Lung microvascular endothelial cell (primary cell): ENCODE measurements around the gene RNF5. TPM values are rescaled to one million over a fixed set of nuclear protein-coding genes. Genes with fewer than 3 reads are reported as not detected.
A peak's percentile ranks its signal among the peaks of the same experiment; 100 is the strongest.
"Not testable (repeated sequence)": the region's sequence is repeated elsewhere in the genome, so short reads cannot be mapped to it uniquely, and the experiment has no call there.

Experiments
- DNase-seq, 2 donors: peaks; one replicate each; pipeline versions ENCODE4 v3.0.0 to v3.0.0-alpha.2; 2010; ENCODE audit warnings: low read depth in 2 of 2
- total RNA-seq: library from RNA; depleted of rRNA; stranded (reverse); fragments of >200 nt; gene quantifications from 2 replicates; pipeline ENCODE4 v1.2.1, GENCODE V29; 2014

The RNF5 gene
- total RNA-seq = 38.6 and 57.1 TPM in 2 replicates

GRCh38 chr6:32177788-32178546 is at the start of gene RNF5:
RNF5 (plus strand) TSS chr6:32178405; CDS start chr6:32178512, 107 bp downstream.
- peak; percentile 100 for DNase-seq

- DNase-seq = no peak
Observed at GRCh38 chr6:32128751-32129296, 49.4 kb upstream of the RNF5 start.

- no peak for DNase-seq
Observed at GRCh38 chr6:32129297-32130088, 48.7 kb upstream of the RNF5 start.

GRCh38 chr6:32131439-32131948 is 46.7 kb upstream of the RNF5 start:
- DNase-seq = no peak

GRCh38 chr6:32132110-32132509 is 46.1 kb upstream of the RNF5 start:
- no peak for DNase-seq

- DNase-seq = no peak
Observed at GRCh38 chr6:32133786-32134185, 44.4 kb upstream of the RNF5 start.

GRCh38 chr6:32137454-32137853 is 40.8 kb upstream of the RNF5 start:
- DNase-seq = no peak

GRCh38 chr6:32139590-32139989 is 38.6 kb upstream of the RNF5 start:
- DNase-seq = no peak

GRCh38 chr6:32140420-32141046 is 37.7 kb upstream of the RNF5 start:
- DNase-seq = no peak

GRCh38 chr6:32144238-32144637 is 34.0 kb upstream of the RNF5 start:
- not testable (repeated sequence) for DNase-seq

- no peak for DNase-seq
Observed at GRCh38 chr6:32146287-32146686, 31.9 kb upstream of the RNF5 start.

GRCh38 chr6:32146687-32147086 is 31.5 kb upstream of the RNF5 start:
- DNase-seq = no peak

GRCh38 chr6:32147401-32148132 is 30.6 kb upstream of the RNF5 start:
- DNase-seq = no peak

- peak; percentile 65 for DNase-seq
Observed at GRCh38 chr6:32148289-32149091, 29.7 kb upstream of the RNF5 start.

GRCh38 chr6:32149092-32149755 is 29.0 kb upstream of the RNF5 start:
- no peak for DNase-seq

GRCh38 chr6:32149932-32150870 is 28.0 kb upstream of the RNF5 start:
- DNase-seq = no peak

GRCh38 chr6:32151181-32151862 is 26.9 kb upstream of the RNF5 start:
- DNase-seq = no peak
